HL-60 (cell line): ENCODE data around the gene ACSL5.

ENCODE experiments used
- DNase-seq, 2 experiments: peaks; one replicate each; pipeline ENCODE4 v3.0.0-alpha.2; 2010 to 2020; ENCODE audit warnings: low read depth in 1 of 2, low spot score in 1 of 2
- H3K27ac ChIP-seq: fragments of 250-450 bp; sonication (Bioruptor Pico); replicated peaks from 2 replicates; pipeline ENCODE4 v1.5.1; 2020; ENCODE audit warnings: mild to moderate bottlenecking, moderate library complexity
- H3K27me3 ChIP-seq: fragments of 250-450 bp; sonication (Bioruptor Pico); 2 replicates; pipeline ENCODE4 v1.5.1; 2021; ENCODE audit warnings: mild to moderate bottlenecking, moderate library complexity; ENCODE audit not compliant: insufficient read depth, poor library complexity, severe bottlenecking
- H3K4me3 ChIP-seq: replicated peaks from 2 replicates; pipeline ENCODE4 v1.5.1; 2011; ENCODE audit warnings: mild to moderate bottlenecking, control low read depth, low read length; ENCODE audit not compliant: insufficient read depth
- CTCF ChIP-seq: IDR thresholded peaks from one replicate; pipeline ENCODE4 v1.5.1; 2011; ENCODE audit warnings: low read length, control low read depth, inconsistent platforms; ENCODE audit not compliant: insufficient read depth
- GABPA ChIP-seq: IDR thresholded peaks from 2 replicates; pipeline ENCODE4 v1.6.1; 2012; ENCODE audit warnings: low read depth
- POLR2AphosphoS5 ChIP-seq: IDR thresholded peaks from 2 replicates; pipeline ENCODE4 v1.6.1; 2012; ENCODE audit warnings: low read depth
- REST ChIP-seq: IDR thresholded peaks from 2 replicates; pipeline ENCODE4 v1.6.1; 2012; ENCODE audit warnings: low read depth; ENCODE audit not compliant: insufficient replicate concordance
- SPI1 ChIP-seq: IDR thresholded peaks from 2 replicates; pipeline ENCODE4 v1.6.1; 2012; ENCODE audit warnings: low read depth, mild to moderate bottlenecking, borderline replicate concordance

ACSL5 gene

GRCh38 chr10:112345202-112345601 lies 28.7 kb upstream of the ACSL5 start:
- no peaks in the 10 kb centered on the region for H3K27me3 ChIP-seq
- H3K27ac ChIP-seq = no peak overlapping the region
- no peak for TF ChIP-seq POLR2AphosphoS5
- TF ChIP-seq CTCF = no peak
- TF ChIP-seq GABPA = no peak
- TF ChIP-seq SPI1 = no peak
- no peak for TF ChIP-seq REST
- H3K4me3 ChIP-seq = no peak overlapping the region
- DNase-seq = no peak

DNA sequence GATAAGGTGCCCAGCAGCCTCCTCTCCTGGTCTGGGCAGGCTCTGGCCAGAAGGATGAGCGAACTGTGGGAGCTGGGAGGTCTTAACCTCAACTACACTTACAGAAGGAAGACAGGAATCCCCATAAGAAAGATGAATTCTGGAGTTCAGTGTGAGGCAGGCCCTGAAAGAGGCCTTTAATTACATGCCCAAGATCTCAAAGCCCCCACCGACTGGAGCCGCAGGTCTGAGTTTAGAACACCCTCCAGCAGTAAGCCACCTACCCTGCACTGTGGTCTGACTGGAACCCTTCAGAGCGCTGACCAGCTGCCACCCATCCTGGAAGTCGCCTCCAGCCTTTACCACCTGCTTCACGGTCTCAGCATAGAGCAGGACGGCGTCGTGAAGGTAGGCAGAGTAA lies 28.2 kb upstream of the ACSL5 start:
- no peak overlapping the region for H3K4me3 ChIP-seq
- DNase-seq = no peak
- TF ChIP-seq POLR2AphosphoS5 = no peak
- TF ChIP-seq SPI1 = no peak
- no peak for TF ChIP-seq REST
- no peak for TF ChIP-seq CTCF
- no peak for TF ChIP-seq GABPA

DNA sequence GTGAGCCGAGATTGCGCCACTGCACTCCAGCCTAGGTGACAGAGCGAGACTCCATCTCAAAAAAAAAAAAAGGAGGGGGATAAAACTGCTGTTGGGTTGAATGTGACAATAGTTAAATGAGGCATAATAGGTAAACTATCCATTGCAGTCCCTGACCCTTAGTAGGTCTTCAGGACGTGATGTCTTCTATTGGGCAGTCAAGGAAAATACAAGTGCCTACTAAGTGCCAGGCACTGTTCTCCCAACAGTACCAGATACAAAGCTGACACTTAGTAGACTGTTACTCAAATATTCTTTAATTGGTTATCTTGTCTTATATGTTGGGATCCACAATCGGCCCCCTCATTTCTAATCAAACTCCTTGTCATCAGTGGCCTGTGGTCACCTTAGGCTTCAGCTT lies 27.1 kb upstream of the ACSL5 start:
- TF ChIP-seq SPI1 = no peak
- no peak for TF ChIP-seq GABPA
- no peak for TF ChIP-seq REST
- no peak for TF ChIP-seq CTCF
- no peak for TF ChIP-seq POLR2AphosphoS5
- DNase-seq = no peak
- Histone ChIP-seq H3K27ac (no peak overlapping the region), H3K27me3 (no peaks in the 10 kb centered on the region), H3K4me3 (no peak overlapping the region)

More for the DNA sequence above, 28.2 kb upstream of the ACSL5 start:
- Histone ChIP-seq H3K27ac (no peak overlapping the region), H3K27me3 (no peaks in the 10 kb centered on the region)
